ENCODE results near the gene CFAP57. TPM values are rescaled to one million over a fixed set of nuclear protein-coding genes. Genes with fewer than 3 reads are reported as not detected.

The CFAP57 gene
- total and polyA plus RNA-seq, 2 of the 13 experiments (the other 11 are each of a cell fraction or from before 2014, with no cell fraction given) = 0.01 TPM; not detected in 1

DNA sequence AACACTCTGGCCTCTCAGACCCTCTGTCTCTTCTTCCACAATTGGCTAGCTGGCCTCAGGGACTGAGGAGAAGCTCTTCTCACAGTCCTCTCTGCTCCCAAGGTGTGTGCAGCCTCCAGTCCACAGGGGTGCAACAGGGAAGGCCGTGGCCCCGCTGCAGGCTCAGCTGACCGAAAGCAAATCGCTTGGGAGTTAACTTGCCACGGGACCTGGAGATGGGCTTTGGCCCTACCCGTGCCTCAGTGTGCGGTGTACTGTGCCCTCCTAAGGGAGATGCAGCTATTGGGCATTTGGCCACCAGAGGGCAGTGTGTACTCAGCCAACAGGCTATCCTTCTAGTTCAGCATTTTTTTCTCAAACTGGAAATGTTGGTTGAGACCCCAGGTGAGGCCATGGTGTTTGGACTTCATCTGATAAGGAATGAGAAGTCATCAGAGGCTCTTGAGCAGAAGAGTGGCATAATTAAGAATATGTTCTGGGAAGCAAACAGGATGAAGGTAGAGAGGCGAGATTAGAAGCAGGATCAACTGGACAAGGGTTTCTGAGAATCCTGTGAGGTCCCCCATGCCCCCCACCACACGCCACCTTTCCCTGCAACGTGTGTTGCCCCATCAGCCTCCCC, 55.1 kb downstream of the CFAP57 start (continued):
- TF ChIP-seq, protein P1, sequence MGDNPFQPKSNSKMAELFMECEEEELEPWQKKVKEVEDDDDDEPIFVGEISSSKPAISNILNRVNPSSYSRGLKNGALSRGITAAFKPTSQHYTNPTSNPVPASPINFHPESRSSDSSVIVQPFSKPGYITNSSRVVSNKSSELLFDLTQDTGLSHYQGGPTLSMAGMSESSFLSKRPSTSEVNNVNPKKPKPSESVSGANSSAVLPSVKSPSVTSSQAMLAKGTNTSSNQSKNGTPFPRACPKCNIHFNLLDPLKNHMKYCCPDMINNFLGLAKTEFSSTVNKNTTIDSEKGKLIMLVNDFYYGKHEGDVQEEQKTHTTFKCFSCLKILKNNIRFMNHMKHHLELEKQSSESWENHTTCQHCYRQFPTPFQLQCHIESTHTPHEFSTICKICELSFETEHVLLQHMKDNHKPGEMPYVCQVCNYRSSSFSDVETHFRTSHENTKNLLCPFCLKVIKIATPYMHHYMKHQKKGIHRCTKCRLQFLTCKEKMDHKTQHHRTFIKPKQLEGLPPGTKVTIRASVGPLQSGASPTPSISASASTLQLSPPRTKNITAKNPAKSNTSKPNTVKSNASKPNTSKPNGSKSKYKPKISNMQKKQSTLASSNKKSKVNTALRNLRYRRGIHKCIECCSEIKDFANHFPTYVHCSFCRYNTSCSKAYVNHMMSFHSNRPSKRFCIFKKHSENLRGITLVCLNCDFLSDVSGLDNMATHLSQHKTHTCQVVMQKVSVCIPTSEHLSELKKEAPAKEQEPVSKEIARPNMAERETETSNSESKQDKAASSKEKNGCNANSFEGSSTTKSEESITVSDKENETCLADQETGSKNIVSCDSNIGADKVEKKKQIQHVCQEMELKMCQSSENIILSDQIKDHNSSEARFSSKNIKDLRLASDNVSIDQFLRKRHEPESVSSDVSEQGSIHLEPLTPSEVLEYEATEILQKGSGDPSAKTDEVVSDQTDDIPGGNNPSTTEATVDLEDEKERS (CRISPR knock-in tag; IDR thresholded peaks at IDR 0.05) = 0 out of 2 replicates have a peak, but pooled peaks have one; percentile 36
- TF ChIP-seq HDAC1 (CRISPR knock-in tag; IDR thresholded peaks at IDR 0.05) (no peak), GATAD2A (CRISPR knock-in tag; IDR thresholded peaks at IDR 0.05) (peak; percentile 27; the same call in 1 of the 2 replicates), ZZZ3 (CRISPR knock-in tag; IDR thresholded peaks at IDR 0.05; ENCODE audit: borderline replicate concordance) (no peak), ZNF329 (CRISPR knock-in tag; IDR thresholded peaks at IDR 0.05; ENCODE audit: low read depth) (0 out of 2 replicates have a peak, but pooled peaks have one; percentile 44)
- TF ChIP-seq, protein P2, sequence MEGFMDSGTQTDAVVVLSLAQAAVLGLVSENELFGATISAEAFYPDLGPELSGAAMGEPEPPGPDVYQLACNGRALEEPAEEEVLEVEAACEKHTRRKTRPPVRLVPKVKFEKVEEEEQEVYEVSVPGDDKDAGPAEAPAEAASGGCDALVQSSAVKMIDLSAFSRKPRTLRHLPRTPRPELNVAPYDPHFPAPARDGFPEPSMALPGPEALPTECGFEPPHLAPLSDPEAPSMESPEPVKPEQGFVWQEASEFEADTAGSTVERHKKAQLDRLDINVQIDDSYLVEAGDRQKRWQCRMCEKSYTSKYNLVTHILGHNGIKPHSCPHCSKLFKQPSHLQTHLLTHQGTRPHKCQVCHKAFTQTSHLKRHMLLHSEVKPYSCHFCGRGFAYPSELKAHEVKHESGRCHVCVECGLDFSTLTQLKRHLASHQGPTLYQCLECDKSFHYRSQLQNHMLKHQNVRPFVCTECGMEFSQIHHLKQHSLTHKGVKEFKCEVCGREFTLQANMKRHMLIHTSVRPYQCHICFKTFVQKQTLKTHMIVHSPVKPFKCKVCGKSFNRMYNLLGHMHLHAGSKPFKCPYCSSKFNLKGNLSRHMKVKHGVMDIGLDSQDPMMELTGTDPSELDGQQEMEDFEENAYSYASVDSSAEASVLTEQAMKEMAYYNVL (CRISPR knock-in tag; IDR thresholded peaks at IDR 0.05; ENCODE audit: borderline replicate concordance) = 0 out of 2 replicates have a peak, but pooled peaks have one; percentile 30
- TF ChIP-seq, protein P3, sequence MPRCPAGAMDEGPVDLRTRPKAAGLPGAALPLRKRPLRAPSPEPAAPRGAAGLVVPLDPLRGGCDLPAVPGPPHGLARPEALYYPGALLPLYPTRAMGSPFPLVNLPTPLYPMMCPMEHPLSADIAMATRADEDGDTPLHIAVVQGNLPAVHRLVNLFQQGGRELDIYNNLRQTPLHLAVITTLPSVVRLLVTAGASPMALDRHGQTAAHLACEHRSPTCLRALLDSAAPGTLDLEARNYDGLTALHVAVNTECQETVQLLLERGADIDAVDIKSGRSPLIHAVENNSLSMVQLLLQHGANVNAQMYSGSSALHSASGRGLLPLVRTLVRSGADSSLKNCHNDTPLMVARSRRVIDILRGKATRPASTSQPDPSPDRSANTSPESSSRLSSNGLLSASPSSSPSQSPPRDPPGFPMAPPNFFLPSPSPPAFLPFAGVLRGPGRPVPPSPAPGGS (CRISPR knock-in tag; IDR thresholded peaks at IDR 0.05) = peak; percentile 65; the same call in 1 of the 2 replicates
- TF ChIP-seq, protein P4, sequence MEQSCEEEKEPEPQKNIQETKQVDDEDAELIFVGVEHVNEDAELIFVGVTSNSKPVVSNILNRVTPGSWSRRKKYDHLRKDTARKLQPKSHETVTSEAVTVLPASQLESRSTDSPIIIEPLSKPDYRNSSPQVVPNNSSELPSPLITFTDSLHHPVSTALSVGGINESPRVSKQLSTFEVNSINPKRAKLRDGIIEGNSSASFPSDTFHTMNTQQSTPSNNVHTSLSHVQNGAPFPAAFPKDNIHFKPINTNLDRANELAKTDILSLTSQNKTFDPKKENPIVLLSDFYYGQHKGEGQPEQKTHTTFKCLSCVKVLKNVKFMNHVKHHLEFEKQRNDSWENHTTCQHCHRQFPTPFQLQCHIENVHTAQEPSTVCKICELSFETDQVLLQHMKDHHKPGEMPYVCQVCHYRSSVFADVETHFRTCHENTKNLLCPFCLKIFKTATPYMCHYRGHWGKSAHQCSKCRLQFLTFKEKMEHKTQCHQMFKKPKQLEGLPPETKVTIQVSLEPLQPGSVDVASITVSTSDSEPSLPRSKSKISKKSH (CRISPR knock-in tag; IDR thresholded peaks at IDR 0.05; ENCODE audit: borderline replicate concordance) = peak; percentile 69; the same call in 1 of the 2 replicates
